HG03342 (cell line): ENCODE results near the gene MROH2A.
"Not testable (repeated sequence)": the region's sequence is repeated elsewhere in the genome, so short reads cannot be mapped to it uniquely, and the experiment has no call there.

ENCODE experiments used
- ATAC-seq: cut with Tn5 transposase; IDR thresholded peaks from one replicate; pipeline ENCODE4 v1.9.1; 2021; ENCODE audit warnings: mild to moderate bottlenecking, moderate library complexity; ENCODE audit not compliant: unreplicated experiment

MROH2A gene

GRCh38 chr2:233853883-233854240, 75.7 kb downstream of the MROH2A start:
- no peak for ATAC-seq

GRCh38 chr2:233854241-233854981, 76.3 kb downstream of the MROH2A start, which contains the start of gene HJURP:
Gene HJURP, minus strand, starts transcription at chr2:233854535. Its CDS starts 35 bp downstream, at chr2:233854500.
- peak; percentile 97 for ATAC-seq

- no peak for ATAC-seq
Measured at GRCh38 chr2:233855345-233855744, 77.2 kb downstream of the MROH2A start.

- no peak for ATAC-seq
Measured at GRCh38 chr2:233856184-233856583, 78.1 kb downstream of the MROH2A start.

- ATAC-seq, result no peak
Measured at GRCh38 chr2:233857511-233858141, 79.5 kb downstream of the MROH2A start.

- no peak for ATAC-seq
Measured at GRCh38 chr2:233858331-233858730, 80.2 kb downstream of the MROH2A start.

- ATAC-seq, result no peak
Measured at GRCh38 chr2:233862261-233862768, 84.2 kb downstream of the MROH2A start.

- ATAC-seq, result no peak
Measured at GRCh38 chr2:233865838-233866237, 87.7 kb downstream of the MROH2A start.

- no peak for ATAC-seq
Measured at GRCh38 chr2:233866479-233866878, 88.3 kb downstream of the MROH2A start.

- ATAC-seq, result peak; percentile 88
Measured at GRCh38 chr2:233867993-233868532, 89.9 kb downstream of the MROH2A start, which contains the start of gene MSL3B. Gene MSL3B, minus strand, starts transcription at chr2:233868386.

GRCh38 chr2:233871432-233871831, 93.3 kb downstream of the MROH2A start:
- no peak for ATAC-seq

- ATAC-seq, result not testable (repeated sequence)
Measured at GRCh38 chr2:233872125-233872524, 94.0 kb downstream of the MROH2A start.

GRCh38 chr2:233882353-233882752, 104.2 kb downstream of the MROH2A start:
- ATAC-seq, result no peak
